Panc1 (cell line): ENCODE data around the gene VAV3. TPM values are rescaled to one million over a fixed set of nuclear protein-coding genes. Genes with fewer than 3 reads are reported as not detected.

Source experiments
- ATAC-seq: fragments of 200-7000 bp; cut with Tn5 transposase; 2 replicates; pipeline ENCODE4 v1.9.1; 2020; ENCODE audit warnings: mild to moderate bottlenecking, moderate library complexity
- BruUV-seq: library from RNA; stranded (reverse); fragments of 400-500 nt; replicated peaks from 2 replicates; lab custom pipeline; 2021; lab: Mats Ljungman, UMichigan
- CTCF ChIA-PET: fragments of 300-600 bp; sonication (Branson Sonifier 250); formaldehyde crosslinking; loops from one replicate; lab custom pipeline; 2022; ENCODE audit warnings: antibody characterized with exemption; lab: Charles Lee
- POLR2A ChIA-PET: fragments of 300-600 bp; sonication (Branson Sonifier 250); formaldehyde crosslinking; loops from one replicate; lab custom pipeline; 2022; ENCODE audit warnings: antibody characterized with exemption; lab: Charles Lee
- DNase-seq: peaks from one replicate; pipeline ENCODE4 v3.0.0-alpha.2; 2010; ENCODE audit warnings: low read depth, low spot score
- H3K27ac ChIP-seq: 2 replicates; pipeline ENCODE4 v1.5.1; 2011; ENCODE audit warnings: mild to moderate bottlenecking, low read length, inconsistent platforms
- H3K27me3 ChIP-seq: fragments of 200-500 bp; sonication (Bioruptor generic); 2 replicates; pipeline ENCODE4 v1.6.0; 2014; ENCODE audit warnings: low read length, inconsistent platforms; ENCODE audit not compliant: control insufficient read depth, insufficient read depth
- H3K36me3 ChIP-seq: fragments of 200-500 bp; sonication (Bioruptor generic); 2 replicates; pipeline ENCODE4 v1.5.1; 2014; ENCODE audit warnings: inconsistent platforms, mild to moderate bottlenecking, low read length, moderate library complexity; ENCODE audit not compliant: control insufficient read depth, insufficient read depth
- H3K4me1 ChIP-seq: 2 replicates; pipeline ENCODE4 v1.5.1; 2011; ENCODE audit warnings: inconsistent platforms, mild to moderate bottlenecking, low read length, moderate library complexity; ENCODE audit not compliant: control insufficient read depth, insufficient read depth
- H3K4me3 ChIP-seq, 2 experiments: 2 replicates each; pipeline ENCODE4 v1.5.1; 2011 to 2012; ENCODE audit warnings: low read depth in 2 of 2, low read length in 2 of 2, mild to moderate bottlenecking in 2 of 2, inconsistent platforms in 1 of 2, moderate library complexity in 1 of 2
- H3K9me3 ChIP-seq: fragments of 200-500 bp; sonication (Bioruptor generic); 2 replicates; pipeline ENCODE4 v1.5.1; 2014; ENCODE audit warnings: low read depth, mild to moderate bottlenecking, inconsistent platforms, low read length, moderate library complexity; ENCODE audit not compliant: control insufficient read depth, insufficient read depth
- CTCF ChIP-seq: fragments of 450-650 bp; IDR thresholded peaks from 2 replicates; pipeline ENCODE4 v1.5.1; 2017; ENCODE audit warnings: mild to moderate bottlenecking
- POLR2AphosphoS5 ChIP-seq: IDR thresholded peaks from 2 replicates; pipeline ENCODE4 v1.6.1; 2012; ENCODE audit warnings: mild to moderate bottlenecking, low read depth, low read length, moderate library complexity
- REST ChIP-seq, 2 experiments: IDR thresholded peaks; 2 replicates each; pipeline ENCODE4 v1.6.1; 2011 to 2012; ENCODE audit warnings: low read depth in 2 of 2, control low read depth in 1 of 2, low read length in 1 of 2, mild to moderate bottlenecking in 1 of 2, moderate library complexity in 1 of 2; ENCODE audit not compliant: insufficient read depth in 1 of 2
- SIN3A ChIP-seq: IDR thresholded peaks from 2 replicates; pipeline ENCODE4 v1.6.1; 2012; ENCODE audit warnings: low read depth, mild to moderate bottlenecking, low read length, moderate library complexity, borderline replicate concordance; ENCODE audit not compliant: insufficient read depth
- TCF7L2 ChIP-seq: IDR thresholded peaks from 2 replicates; pipeline ENCODE4 v1.6.1; 2011; ENCODE audit warnings: mild to moderate bottlenecking, low read depth, low read length, inconsistent platforms
- in situ Hi-C: cut with HindIII; loops from 2 replicates; pipeline ENCODE4 v1.10.0; 2016; ENCODE audit warnings: low sequenced_read_pairs, low pct_unique_long_range_greater_than_20kb
- intact Hi-C: fragments of 100-400 bp; cut with micrococcal nuclease; formaldehyde crosslinking; loops from one replicate; pipeline ENCODE4 v1.10.0; 2022; ENCODE audit not compliant: unreplicated experiment
- total RNA-seq: library from RNA; stranded (reverse); gene quantifications from one replicate; pipeline ENCODE4 v1.2.1, GENCODE V29; 2021; ENCODE audit not compliant: unreplicated experiment

VAV3 gene
- total RNA-seq, 1 experiment from 2014 or later = 0.23 TPM

- H3K4me3 ChIP-seq = no peak overlapping the region
- DNase-seq (no peak), ATAC-seq (no peak)
- no peaks in the 10 kb centered on the region for H3K27me3 ChIP-seq
- H3K36me3 ChIP-seq = no peaks in the 10 kb centered on the region
- intact Hi-C loops (loop anchor here (5.0 kb wide), 1 partner anchor 221 kb away; no protein-coding TSS in a partner anchor), in situ Hi-C loops (no loop called here)
- POLR2A ChIA-PET = no interaction called here
- no peaks in the 10 kb centered on the region for H3K4me1 ChIP-seq
- no peaks in the 10 kb centered on the region for H3K9me3 ChIP-seq
- no peak overlapping the region for H3K27ac ChIP-seq
- TF ChIP-seq TCF7L2 = no peak
- no peak for TF ChIP-seq REST (IDR thresholded peaks at IDR 0.05; ENCODE audit: insufficient read depth in 1 of 2, low read depth in 2 of 2, low read length in 1 of 2)
- TF ChIP-seq CTCF = no peak
- TF ChIP-seq SIN3A = no peak
- no peak for TF ChIP-seq POLR2AphosphoS5
- CTCF ChIA-PET = no interaction called here
- no TSS peak for BruUV-seq
Measured at GRCh38 chr1:107531065-107531908, 433.7 kb downstream of the VAV3 start.

- ChIA-PET CTCF (no interaction called here), POLR2A (interaction anchor here (0.6 kb wide), 1 partner anchor 1222 kb away, joined by 3 read pairs; no protein-coding TSS in a partner anchor)
- no peak overlapping the region for H3K27ac ChIP-seq
- no peaks in the 10 kb centered on the region for H3K27me3 ChIP-seq
- no TSS peak for BruUV-seq
- in situ Hi-C loops = no loop called here
- TF ChIP-seq POLR2AphosphoS5 (no peak), CTCF (no peak)
- no peak for ATAC-seq
- no peak overlapping the region for H3K4me3 ChIP-seq
- no peak for DNase-seq
- no peaks in the 10 kb centered on the region for H3K9me3 ChIP-seq
- no peaks in the 10 kb centered on the region for H3K4me1 ChIP-seq
- intact Hi-C loops = loop anchor here (5.0 kb wide), 1 partner anchor 222 kb away; no protein-coding TSS in a partner anchor
- no peaks in the 10 kb centered on the region for H3K36me3 ChIP-seq
Measured at GRCh38 chr1:107530543-107530942, 434.4 kb downstream of the VAV3 start.
